HCT116 (cell line): ENCODE data around the gene PPFIBP1. TPM values are rescaled to one million over a fixed set of nuclear protein-coding genes. Genes with fewer than 3 reads are reported as not detected.
A peak's percentile ranks its signal among the peaks of the same experiment; 100 is the strongest.

Experiments used
- ATAC-seq: fragments of 200-7000 bp; cut with Tn5 transposase; 2 replicates; pipeline ENCODE4 v1.9.1; 2020; ENCODE audit warnings: mild to moderate bottlenecking, moderate library complexity
- BruUV-seq: library from RNA; stranded (reverse); fragments of 400-500 nt; replicated peaks from 2 replicates; lab custom pipeline; 2021; lab: Mats Ljungman, UMichigan
- CTCF ChIA-PET: fragments of 300-600 bp; sonication (Branson Sonifier 250); formaldehyde crosslinking; loops from one replicate; lab custom pipeline; 2021; ENCODE audit warnings: antibody characterized with exemption; lab: Charles Lee
- POLR2A ChIA-PET: fragments of 300-600, 350-600 bp; sonication (Branson Sonifier 250); formaldehyde crosslinking; loops from one replicate; lab custom pipeline; 2021; ENCODE audit warnings: antibody characterized with exemption; lab: Charles Lee
- RAD21 ChIA-PET, 2 experiments: fragments of 300-600 bp; sonication (Branson Sonifier 250); formaldehyde crosslinking; loops; one replicate each; lab custom pipeline; 2023; ENCODE audit warnings: low total read pairs in 2 of 2; ENCODE audit not compliant: uncharacterized antibody in 2 of 2, unreplicated experiment in 2 of 2, low non-redundant PET in 1 of 2; lab: Charles Lee
- DNase-seq: peaks from one replicate; pipeline ENCODE4 v3.0.0-alpha.2; 2010; ENCODE audit warnings: low read depth, low spot score
- H2AFZ ChIP-seq: fragments of 200-600 bp; shearing (Covaris generic), sonication (generic); 2 replicates; pipeline ENCODE4 v1.6.1; 2017; ENCODE audit warnings: low read depth, mixed run types, mixed read lengths, antibody characterized with exemption, low read length; ENCODE audit not compliant: poor library complexity, severe bottlenecking
- H3K27ac ChIP-seq: 2 replicates; pipeline ENCODE4 v1.5.1; 2012; ENCODE audit warnings: low read depth, low read length
- H3K27me3 ChIP-seq: fragments of 200-600 bp; sonication (generic); 2 replicates; pipeline ENCODE4 v1.6.1; 2016; ENCODE audit warnings: mixed run types, low read length, mixed read lengths; ENCODE audit not compliant: insufficient read depth
- H3K36me3 ChIP-seq, 2 experiments: fragments of 200-500 bp in 1 of 2; fragments of 200-600 bp in 1 of 2; sonication (Bioruptor generic) in 1 of 2; sonication (generic) in 1 of 2; 2 replicates each; pipeline versions ENCODE4 v1.5.1 to v1.6.1; 2014 to 2016; ENCODE audit warnings: low read length in 2 of 2, inconsistent platforms in 1 of 2, mixed read lengths in 1 of 2, mixed run types in 1 of 2; ENCODE audit not compliant: insufficient read depth in 2 of 2, control insufficient read depth in 1 of 2
- H3K4me1 ChIP-seq, 2 experiments: fragments of 200-600 bp in 1 of 2; sonication (generic) in 1 of 2; 2 replicates each; pipeline versions ENCODE4 v1.5.1 to v1.6.1; 2012 to 2017; ENCODE audit warnings: low read length in 2 of 2, inconsistent platforms in 1 of 2, mild to moderate bottlenecking in 1 of 2, mixed read lengths in 1 of 2, mixed run types in 1 of 2, moderate library complexity in 1 of 2; ENCODE audit not compliant: insufficient read depth in 2 of 2, control insufficient read depth in 1 of 2
- H3K4me2 ChIP-seq: fragments of 200-600 bp; sonication (generic); 2 replicates; pipeline ENCODE4 v1.6.1; 2017; ENCODE audit warnings: mixed run types, low read length, mixed read lengths
- H3K4me3 ChIP-seq, 2 experiments: fragments of 200-600 bp in 1 of 2; sonication (generic) in 1 of 2; replicated peaks in 1 of 2; 2 replicates each; pipeline ENCODE4 v1.5.1; 2011 to 2016; ENCODE audit warnings: low read length in 2 of 2, control low read depth in 1 of 2, low read depth in 1 of 2, mild to moderate bottlenecking in 1 of 2, mixed read lengths in 1 of 2, mixed run types in 1 of 2
- H3K79me2 ChIP-seq: fragments of 200-600 bp; sonication (generic); 2 replicates; pipeline ENCODE4 v1.6.1; 2017; ENCODE audit warnings: mild to moderate bottlenecking, mixed run types, low read length, moderate library complexity, mixed read lengths; ENCODE audit not compliant: insufficient read depth
- H3K9ac ChIP-seq: fragments of 200-600 bp; sonication (generic); 2 replicates; pipeline ENCODE4 v1.6.1; 2016; ENCODE audit warnings: low read length, mixed read lengths
- H3K9me2 ChIP-seq: fragments of 200-600 bp; sonication (generic), shearing (Covaris generic); 2 replicates; pipeline ENCODE4 v1.6.1; 2017; ENCODE audit warnings: mixed run types, mild to moderate bottlenecking, moderate library complexity; ENCODE audit not compliant: insufficient read depth
- H3K9me3 ChIP-seq, 2 experiments: fragments of 200-500 bp in 1 of 2; fragments of 200-600 bp in 1 of 2; sonication (Bioruptor generic) in 1 of 2; sonication (generic) in 1 of 2; 2 replicates each; pipeline ENCODE4 v1.6.1; 2014 to 2017; ENCODE audit warnings: low read length in 2 of 2, mixed read lengths in 2 of 2, inconsistent platforms in 1 of 2, low read depth in 1 of 2, mild to moderate bottlenecking in 1 of 2, mixed run types in 1 of 2, moderate library complexity in 1 of 2; ENCODE audit not compliant: control insufficient read depth in 1 of 2, insufficient read depth in 1 of 2
- H4K20me1 ChIP-seq: fragments of 200-600 bp; sonication (generic), shearing (Covaris generic); 2 replicates; pipeline ENCODE4 v1.6.1; 2017; ENCODE audit warnings: mixed run types, mild to moderate bottlenecking, moderate library complexity; ENCODE audit not compliant: insufficient read depth
- CBX3 ChIP-seq: IDR thresholded peaks from 2 replicates; pipeline ENCODE4 v1.6.1; 2012; ENCODE audit warnings: low read depth
- CTCF ChIP-seq, 3 experiments: fragments of 200-600 bp in 1 of 3; sonication (generic) in 1 of 3; IDR thresholded peaks in 2 of 3; conservative IDR thresholded peaks in 1 of 3; 2 replicates each; pipeline ENCODE4 v1.5.1; 2012 to 2017; ENCODE audit warnings: low read depth in 2 of 3, low read length in 2 of 3, antibody characterized with exemption in 1 of 3, borderline replicate concordance in 1 of 3, control low read depth in 1 of 3, mild to moderate bottlenecking in 1 of 3, mixed read lengths in 1 of 3, mixed run types in 1 of 3, moderate library complexity in 1 of 3; ENCODE audit not compliant: insufficient read depth in 1 of 3
- FOSL1 ChIP-seq: IDR thresholded peaks from 2 replicates; pipeline ENCODE4 v1.6.1; 2012; ENCODE audit warnings: low read depth
- MAX ChIP-seq: IDR thresholded peaks from 2 replicates; pipeline ENCODE4 v1.6.1; 2012
- intact Hi-C: fragments of 100-400 bp; cut with micrococcal nuclease; formaldehyde crosslinking; loops from 2 replicates; pipeline ENCODE4 v1.10.0; 2022
- total RNA-seq: library from RNA; stranded (reverse); gene quantifications from one replicate; pipeline ENCODE4 v1.2.1, GENCODE V29; 2021; ENCODE audit not compliant: unreplicated experiment

PPFIBP1 gene
- total RNA-seq, 1 experiment from 2014 or later = 102 TPM

- no peaks in the 10 kb centered on the region for H3K27me3 ChIP-seq
- H3K4me1 ChIP-seq = peaks cover 0 to 9% of the 10 kb centered on the region in 2 experiments; a peak in 3 of 4 replicates
- ChIA-PET CTCF (no interaction called here), POLR2A (no interaction called here), RAD21 (no interaction called here)
- TF ChIP-seq MAX (no peak), CBX3 (peak; percentile 61; the same call in 1 of the 2 replicates)
- DNase-seq (no peak), ATAC-seq (no peak)
- BruUV-seq = no TSS peak
- H3K27ac ChIP-seq = no peak overlapping the region
- intact Hi-C loops = no loop called here
- no peak overlapping the region for H3K9ac ChIP-seq
- H3K79me2 ChIP-seq = no peaks in the 10 kb centered on the region
- H3K4me3 ChIP-seq = no peak overlapping the region
- H3K36me3 ChIP-seq = no peaks in the 10 kb centered on the region
- no peak overlapping the region for H2AFZ ChIP-seq
- H4K20me1 ChIP-seq = no peaks in the 10 kb centered on the region; the same call in 1 of the 2 replicates
- no peak overlapping the region for H3K4me2 ChIP-seq
- peaks cover 4 to 7% of the 10 kb centered on the region in 2 experiments; a peak in 2 of 4 replicates for H3K9me3 ChIP-seq
- H3K9me2 ChIP-seq = no peaks in the 10 kb centered on the region
Measured at GRCh38 chr12:27477049-27477448, 47.0 kb upstream of the PPFIBP1 start.

- Histone ChIP-seq H3K27me3 (no peaks in the 10 kb centered on the region), H3K4me3 (no peak overlapping the region), H3K9ac (no peak overlapping the region), H3K4me1 (peaks cover 0 to 8% of the 10 kb centered on the region in 2 experiments; a peak in 3 of 4 replicates), H3K36me3 (no peaks in the 10 kb centered on the region), H3K9me3 (peaks cover 4 to 7% of the 10 kb centered on the region in 2 experiments; a peak in 2 of 4 replicates), H4K20me1 (no peaks in the 10 kb centered on the region; the same call in 1 of the 2 replicates), H3K9me2 (no peaks in the 10 kb centered on the region), H3K79me2 (no peaks in the 10 kb centered on the region), H2AFZ (no peak overlapping the region), H3K27ac (no peak overlapping the region), H3K4me2 (no peak overlapping the region)
- no TSS peak for BruUV-seq
- ChIA-PET POLR2A (no interaction called here), CTCF (no interaction called here), RAD21 (no interaction called here)
- TF ChIP-seq FOSL1 (no peak), CTCF (IDR thresholded peaks at IDR 0.05 in 2 of 3, conservative IDR thresholded peaks at IDR 0.05 in 1 of 3; ENCODE audit: borderline replicate concordance in 1 of 3, insufficient read depth in 1 of 3, low read depth in 2 of 3, low read length in 2 of 3) (no peak)
- intact Hi-C loops = no loop called here
- no peak for DNase-seq
- ATAC-seq = no peak
Measured at GRCh38 chr12:27478949-27479348, 45.1 kb upstream of the PPFIBP1 start.
